Muscle of leg (tissue), 11 donors: Measurements from ENCODE around the gene TTC23. TPM values are rescaled to one million over a fixed set of nuclear protein-coding genes. Genes with fewer than 3 reads are reported as not detected.

Experiments
- DNase-seq: peaks from one replicate; pipeline ENCODE4 v3.0.0; 2013
- H3K27ac ChIP-seq: one replicate; pipeline ENCODE4 v1.5.1; 2013; ENCODE audit warnings: mild to moderate bottlenecking, low read length, control low read depth
- H3K27me3 ChIP-seq: one replicate; pipeline ENCODE4 v1.6.1; 2013; ENCODE audit warnings: low read length; ENCODE audit not compliant: control insufficient read depth, insufficient read depth
- H3K36me3 ChIP-seq: one replicate; pipeline ENCODE4 v1.6.1; 2013; ENCODE audit warnings: low read length; ENCODE audit not compliant: control insufficient read depth, insufficient read depth
- H3K4me1 ChIP-seq: one replicate; pipeline ENCODE4 v1.6.1; 2013; ENCODE audit warnings: low read length; ENCODE audit not compliant: control insufficient read depth, insufficient read depth
- H3K4me3 ChIP-seq: one replicate; pipeline ENCODE4 v1.5.1; 2013; ENCODE audit warnings: low read length, control low read depth
- H3K9me3 ChIP-seq: replicated peaks from 2 replicates; pipeline ENCODE4 v1.6.1; 2013; ENCODE audit warnings: low read depth, low read length; ENCODE audit not compliant: control insufficient read depth
- WGBS: methylation state at CpG from one replicate; pipeline ENCODE4 v1.1.5; 2013; ENCODE audit warnings: missing lambda C conversion rate; ENCODE audit not compliant: insufficient coverage; 5-methylcytosine and 5-hydroxymethylcytosine counted together
- polyA plus RNA-seq, 8 donors: library from polyadenylated mRNA; unstranded; fragments of 120-200 nt; gene quantifications; one replicate each; pipeline versions ENCODE4 v1.2.1 to v1.2.3, GENCODE V29; 2013; ENCODE audit warnings: inconsistent platforms in 1 of 8, low replicate concordance in 1 of 8; ENCODE audit not compliant: insufficient read length in 8 of 8, insufficient read depth in 1 of 8
- total RNA-seq: library from RNA; stranded (reverse); fragments of 120-200 nt; gene quantifications from one replicate; pipeline ENCODE4 v1.2.4, GENCODE V29; 2013

The TTC23 gene
- total and polyA plus RNA-seq, 9 donors, result 16.3 to 22.3 (median 18.6) TPM

DNA sequence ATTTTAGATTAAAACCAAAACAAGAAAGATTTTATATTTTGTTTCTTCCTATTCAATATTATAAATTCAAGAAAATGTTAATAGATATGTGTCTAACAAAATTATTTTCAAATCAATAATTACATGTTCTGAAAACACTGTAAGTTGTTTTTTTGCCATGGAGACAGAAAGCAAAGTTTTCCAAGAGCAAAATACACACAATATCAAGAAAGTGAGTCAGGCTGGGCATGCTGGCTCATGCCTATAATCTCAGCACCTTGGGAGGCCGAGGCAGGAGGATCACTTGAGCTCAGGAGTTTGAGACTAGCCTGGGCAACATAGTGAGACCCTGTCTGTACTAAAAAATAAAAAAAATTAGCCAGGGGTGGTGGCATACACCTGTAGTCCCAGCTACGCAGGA, 71.7 kb downstream of the TTC23 start:
- H3K4me1 ChIP-seq, result peaks cover 43% of the 10 kb centered on the region
- 100% methylated on average over 1 of the region's 2 CpGs for WGBS

GRCh38 chr15:99176757-99177156, 72.6 kb downstream of the TTC23 start:
- Histone ChIP-seq H3K36me3 (peaks cover 26% of the 10 kb centered on the region), H3K4me3 (no peak overlapping the region), H3K27ac (no peak overlapping the region), H3K27me3 (no peaks in the 10 kb centered on the region), H3K9me3 (no peaks in the 10 kb centered on the region), H3K4me1 (peaks cover 43% of the 10 kb centered on the region)
- peak; percentile 34 for DNase-seq
- no CpG with 5 or more reads among the region's 2 CpGs for WGBS

More for the DNA sequence above, 71.7 kb downstream of the TTC23 start:
- no peak for DNase-seq
- Histone ChIP-seq H3K27me3 (no peaks in the 10 kb centered on the region), H3K9me3 (no peaks in the 10 kb centered on the region), H3K27ac (no peak overlapping the region), H3K36me3 (peaks cover 23% of the 10 kb centered on the region), H3K4me3 (no peak overlapping the region)

- H3K4me3 ChIP-seq, result no peak overlapping the region
- DNase-seq, result peak; percentile 53
Observed at GRCh38 chr15:99174567-99175395, 74.6 kb downstream of the TTC23 start.

DNA sequence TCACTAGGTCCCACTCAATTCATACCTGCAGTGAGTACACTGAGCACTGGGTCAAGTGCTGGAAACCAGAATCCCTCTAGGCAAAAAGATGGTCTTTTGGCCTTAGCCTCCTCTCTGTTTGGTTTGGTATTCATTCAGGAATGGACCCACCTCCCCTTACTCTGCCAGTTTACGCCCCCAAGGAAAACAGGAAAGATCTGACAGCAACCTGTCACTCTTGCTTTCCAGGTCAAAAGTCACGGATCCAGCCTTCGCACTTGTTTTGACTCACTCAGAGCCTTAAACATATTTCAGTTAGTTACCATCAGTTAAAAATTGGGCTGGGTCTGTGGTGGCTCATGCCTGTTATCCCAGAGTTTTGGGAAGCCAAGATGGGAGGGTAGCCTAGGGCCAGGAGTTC, 76.4 kb downstream of the TTC23 start:
- no peaks in the 10 kb centered on the region for H3K27me3 ChIP-seq
- no CpG with 5 or more reads among the region's 3 CpGs for WGBS
- H3K27ac ChIP-seq, result peak overlapping the region; percentile 35
- H3K4me3 ChIP-seq, result no peak overlapping the region
- H3K9me3 ChIP-seq, result no peaks in the 10 kb centered on the region
- DNase-seq, result no peak
- H3K36me3 ChIP-seq, result peaks cover 48% of the 10 kb centered on the region
- H3K4me1 ChIP-seq, result peaks cover 55% of the 10 kb centered on the region

More at GRCh38 chr15:99174567-99175395, 74.6 kb downstream of the TTC23 start:
- Histone ChIP-seq H3K4me1 (peaks cover 37% of the 10 kb centered on the region), H3K27ac (peak overlapping the region; percentile 87), H3K27me3 (no peaks in the 10 kb centered on the region), H3K36me3 (peaks cover 36% of the 10 kb centered on the region), H3K9me3 (no peaks in the 10 kb centered on the region)
- 56% methylated on average over 9 of the region's 15 CpGs for WGBS

DNA sequence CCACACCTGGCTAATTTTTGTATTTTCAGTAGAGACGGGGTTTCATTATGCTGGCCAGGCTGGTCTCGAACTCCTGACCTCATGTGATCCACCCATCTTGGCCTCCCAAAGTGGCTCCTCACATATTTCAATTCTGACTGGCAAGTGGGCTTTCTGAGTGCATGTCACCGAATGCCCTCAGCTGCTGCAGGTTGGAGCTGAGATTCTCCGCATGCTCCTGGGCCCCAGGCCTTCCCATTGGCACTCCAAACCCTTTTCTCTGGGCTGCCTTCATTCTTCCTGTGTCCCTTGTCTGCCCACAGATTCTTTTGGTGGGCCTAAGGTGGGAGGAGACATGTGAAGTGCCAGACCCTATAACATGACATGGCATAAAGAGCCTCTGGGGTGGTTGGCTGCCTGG, 77.2 kb downstream of the TTC23 start:
- Histone ChIP-seq H3K27ac (no peak overlapping the region), H3K4me1 (peaks cover 63% of the 10 kb centered on the region), H3K9me3 (no peaks in the 10 kb centered on the region), H3K27me3 (no peaks in the 10 kb centered on the region), H3K4me3 (no peak overlapping the region), H3K36me3 (peaks cover 51% of the 10 kb centered on the region)
- WGBS, result 100% methylated on average over 2 of the region's 4 CpGs
- DNase-seq, result no peak

DNA sequence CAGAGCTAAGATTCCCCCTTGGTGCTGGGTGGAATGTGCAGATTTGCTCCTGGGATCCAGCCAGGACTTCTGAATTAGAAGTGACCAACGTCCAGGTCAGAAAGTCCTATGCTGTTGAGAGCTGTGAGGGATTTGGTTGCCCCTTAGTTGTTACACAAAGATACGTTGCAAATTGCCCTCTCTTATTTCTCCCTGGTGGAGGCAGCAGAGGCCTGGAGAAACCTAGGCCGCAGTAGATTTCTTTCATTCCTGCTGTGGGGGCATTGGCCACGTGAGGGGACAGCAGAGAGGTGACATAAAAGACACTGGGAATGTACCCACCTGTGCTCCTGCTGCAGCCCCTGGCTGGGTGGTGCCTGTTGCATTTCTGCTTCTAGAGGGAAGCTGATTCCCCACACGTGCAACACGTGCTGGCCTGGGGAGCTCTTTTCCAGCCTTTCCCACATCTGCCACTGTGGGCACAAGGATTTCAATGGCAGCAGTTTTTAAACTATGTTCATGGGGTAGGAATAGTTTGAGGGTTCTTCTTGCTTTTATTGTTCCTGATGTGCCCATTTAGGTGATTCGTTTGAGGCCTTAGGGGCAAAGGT, 78.8 kb downstream of the TTC23 start:
- H3K36me3 ChIP-seq, result peaks cover 54% of the 10 kb centered on the region
- 71% methylated on average over 4 of the region's 7 CpGs for WGBS
- peaks cover 69% of the 10 kb centered on the region for H3K4me1 ChIP-seq
- no peak overlapping the region for H3K4me3 ChIP-seq
- H3K9me3 ChIP-seq, result no peaks in the 10 kb centered on the region
- H3K27me3 ChIP-seq, result no peaks in the 10 kb centered on the region
- H3K27ac ChIP-seq, result peak overlapping the region; percentile 64
- peak; percentile 21 for DNase-seq

DNA sequence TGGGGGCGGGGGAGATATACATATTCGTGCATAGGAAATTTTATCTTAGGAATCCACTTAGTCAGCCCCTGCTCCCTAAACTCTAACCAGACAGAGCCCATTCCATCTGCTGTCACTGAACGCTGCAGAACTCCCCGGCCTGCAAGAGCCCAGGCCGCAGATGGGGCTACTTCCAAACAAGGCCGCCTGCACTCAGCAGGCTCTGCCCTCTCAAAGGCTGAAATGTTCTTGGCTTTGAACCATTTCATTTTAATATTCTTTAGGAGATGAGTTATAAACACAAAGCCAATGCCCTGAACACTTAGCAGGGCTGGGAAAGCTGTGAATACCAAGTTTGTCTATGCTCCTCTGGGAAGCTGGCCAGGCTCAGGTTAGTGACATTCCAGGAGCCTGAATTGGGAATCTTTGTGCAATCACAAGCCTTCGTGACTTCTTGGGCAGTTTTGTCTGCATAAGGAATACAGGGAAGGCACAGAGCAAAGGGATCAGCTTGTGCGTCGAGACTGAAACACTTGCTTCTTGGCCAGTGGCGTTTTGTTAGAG, 79.5 kb downstream of the TTC23 start:
- WGBS, result 85% methylated on average over 6 of the region's 10 CpGs
- Histone ChIP-seq H3K27me3 (no peaks in the 10 kb centered on the region), H3K4me1 (peaks cover 62% of the 10 kb centered on the region), H3K9me3 (no peaks in the 10 kb centered on the region), H3K4me3 (no peak overlapping the region), H3K27ac (peak overlapping the region; percentile 64), H3K36me3 (peaks cover 50% of the 10 kb centered on the region)
- DNase-seq, result peak; percentile 39

GRCh38 chr15:99168601-99169580, 80.5 kb downstream of the TTC23 start:
- H3K36me3 ChIP-seq, result peaks cover 45% of the 10 kb centered on the region
- DNase-seq, result no peak
- H3K27me3 ChIP-seq, result no peaks in the 10 kb centered on the region
- H3K9me3 ChIP-seq, result no peaks in the 10 kb centered on the region
- H3K27ac ChIP-seq, result peak overlapping the region; percentile 64
- H3K4me3 ChIP-seq, result no peak overlapping the region
- peaks cover 58% of the 10 kb centered on the region for H3K4me1 ChIP-seq
- WGBS, result 88% methylated on average over 2 of the region's 5 CpGs

- DNase-seq, result no peak
- Histone ChIP-seq H3K27ac (peak overlapping the region; percentile 77), H3K4me1 (peaks cover 47% of the 10 kb centered on the region), H3K4me3 (no peak overlapping the region), H3K36me3 (peaks cover 38% of the 10 kb centered on the region), H3K27me3 (no peaks in the 10 kb centered on the region), H3K9me3 (no peaks in the 10 kb centered on the region)
- WGBS, result 73% methylated on average over 4 of the region's 6 CpGs
Observed at GRCh38 chr15:99167640-99168039, 81.7 kb downstream of the TTC23 start.
